GM23248 (cell line): ENCODE data around the gene POLR2M. TPM values are rescaled to one million over a fixed set of nuclear protein-coding genes. Genes with fewer than 3 reads are reported as not detected.
A peak's percentile ranks its signal among the peaks of the same experiment; 100 is the strongest.

Experiments
- DNase-seq: peaks from one replicate; pipeline ENCODE4 v3.0.0-alpha.2; 2015
- H2AFZ ChIP-seq: fragments of 200-600 bp; sonication (generic); 2 replicates; pipeline ENCODE4 v1.6.1; 2016; ENCODE audit warnings: antibody characterized with exemption
- H3F3A ChIP-seq: fragments of 200-600 bp; sonication (generic); 2 replicates; pipeline ENCODE4 v1.6.1; 2016; ENCODE audit warnings: mild to moderate bottlenecking, antibody characterized with exemption, mixed run types; ENCODE audit not compliant: insufficient read depth
- H3K27ac ChIP-seq: fragments of 200-600 bp; sonication (generic); 2 replicates; pipeline ENCODE4 v1.5.1; 2016; ENCODE audit warnings: mild to moderate bottlenecking
- H3K27me3 ChIP-seq: fragments of 200-600 bp; sonication (generic); replicated peaks from 2 replicates; pipeline ENCODE4 v1.6.1; 2016; ENCODE audit warnings: mild to moderate bottlenecking; ENCODE audit not compliant: insufficient read depth
- H3K36me3 ChIP-seq: fragments of 200-600 bp; sonication (generic); 2 replicates; pipeline ENCODE4 v1.6.1; 2016; ENCODE audit warnings: low read depth, mild to moderate bottlenecking
- H3K4me1 ChIP-seq: fragments of 200-600 bp; sonication (generic); 2 replicates; pipeline ENCODE4 v1.6.1; 2016; ENCODE audit warnings: mild to moderate bottlenecking; ENCODE audit not compliant: insufficient read depth
- H3K4me2 ChIP-seq: fragments of 200-600 bp; sonication (generic); one replicate; pipeline ENCODE4 v1.6.1; 2016; ENCODE audit warnings: mild to moderate bottlenecking; ENCODE audit not compliant: unreplicated experiment
- H3K4me3 ChIP-seq: fragments of 200-600 bp; sonication (generic); 2 replicates; pipeline ENCODE4 v1.5.1; 2016; ENCODE audit warnings: mild to moderate bottlenecking
- H3K79me2 ChIP-seq: fragments of 200-600 bp; sonication (generic); 2 replicates; pipeline ENCODE4 v1.6.1; 2016; ENCODE audit warnings: mild to moderate bottlenecking; ENCODE audit not compliant: insufficient read depth
- H3K9ac ChIP-seq: fragments of 200-600 bp; sonication (generic); 2 replicates; pipeline ENCODE4 v1.6.1; 2016; ENCODE audit warnings: mild to moderate bottlenecking
- H3K9me2 ChIP-seq: fragments of 200-600 bp; sonication (generic); 2 replicates; pipeline ENCODE4 v1.6.1; 2016; ENCODE audit warnings: mixed run types, mild to moderate bottlenecking, moderate library complexity; ENCODE audit not compliant: insufficient read depth
- H3K9me3 ChIP-seq: fragments of 200-600 bp; sonication (generic); one replicate; pipeline ENCODE4 v1.6.1; 2017; ENCODE audit warnings: low read depth
- H4K20me1 ChIP-seq: fragments of 200-600 bp; sonication (generic); 2 replicates; pipeline ENCODE4 v1.6.0; 2016; ENCODE audit not compliant: insufficient read depth
- EZH2 ChIP-seq: fragments of 200-600 bp; sonication (generic); IDR thresholded peaks from 2 replicates; pipeline ENCODE4 v1.6.1; 2018; ENCODE audit warnings: antibody characterized with exemption, mild to moderate bottlenecking; ENCODE audit not compliant: insufficient read depth, poor library complexity, severe bottlenecking
- EZH2phosphoT487 ChIP-seq: fragments of 200-600 bp; sonication (generic); IDR thresholded peaks from 2 replicates; pipeline ENCODE4 v1.6.1; 2018; ENCODE audit warnings: antibody characterized with exemption, moderate library complexity, mild to moderate bottlenecking, low read depth; ENCODE audit not compliant: insufficient read depth
- WGBS, 2 experiments: methylation state at CpG; one replicate each; pipeline ENCODE4 v1.1.6; 2015 to 2017; ENCODE audit warnings: low lambda C conversion rate in 2 of 2, low coverage in 1 of 2; ENCODE audit errors: missing lambda C conversion rate in 2 of 2; 5-methylcytosine and 5-hydroxymethylcytosine counted together
- in situ Hi-C: fragments of 300-500 bp; cut with MboI; formaldehyde crosslinking; loops from 2 replicates; pipeline ENCODE4 v1.15.0; 2020
- polyA plus RNA-seq: library from polyadenylated mRNA; unstranded; fragments of >200 nt; fragmentation: Nextera tagmentation; extraction: Ambion mirVana; gene quantifications from 2 replicates; pipeline ENCODE4 v1.2.1, GENCODE V29; 2016
- total RNA-seq: library from RNA; depleted of rRNA; stranded (reverse); fragments of >200 nt; shearing (Covaris generic); gene quantifications from 2 replicates; pipeline ENCODE4 v1.2.3, GENCODE V29; 2014

The POLR2M gene
- total and polyA plus RNA-seq, 2 experiments from 2014 or later = 38.6 to 226 TPM

DNA sequence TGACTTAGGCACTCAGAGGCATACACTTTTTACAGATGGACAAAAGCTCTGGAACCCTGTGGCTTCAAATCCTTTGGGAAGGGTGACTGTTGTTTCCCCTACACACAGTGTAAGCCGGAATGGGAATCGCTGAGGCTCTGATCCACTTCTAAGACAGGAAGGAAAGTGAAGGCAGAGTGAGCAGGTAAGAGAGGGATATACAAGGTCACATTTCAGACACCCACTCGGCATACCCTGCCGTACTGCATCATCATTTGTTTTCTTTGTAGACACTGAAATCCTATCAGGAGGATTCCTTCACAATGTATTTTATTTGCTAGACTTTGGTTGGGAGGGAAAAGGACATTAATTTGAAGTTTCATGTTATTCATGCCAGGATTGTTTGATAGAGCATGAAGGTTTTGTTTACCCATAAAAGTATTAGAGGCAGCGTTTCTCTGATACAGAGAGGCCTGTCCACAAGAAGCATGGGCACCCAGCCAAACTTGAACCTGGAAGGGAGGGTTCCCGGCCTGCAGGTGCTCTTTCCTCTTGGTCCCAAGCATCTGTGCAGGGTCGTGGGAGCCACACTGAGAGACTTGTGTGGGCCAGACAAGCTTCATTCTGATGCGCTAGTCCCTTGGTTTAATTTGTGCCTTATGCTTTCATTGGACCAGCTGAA, 21.9 kb upstream of the POLR2M start:
- Histone ChIP-seq H3K9ac (no peak overlapping the region), H3K4me3 (no peak overlapping the region), H3K79me2 (no peaks in the 10 kb centered on the region), H2AFZ (no peak overlapping the region), H3K9me3 (no peaks in the 10 kb centered on the region), H3K36me3 (no peaks in the 10 kb centered on the region), H3F3A (peaks cover 8% of the 10 kb centered on the region; the same call in 1 of the 2 replicates), H3K9me2 (no peaks in the 10 kb centered on the region), H3K4me1 (peaks cover 22% of the 10 kb centered on the region), H4K20me1 (no peaks in the 10 kb centered on the region), H3K27me3 (no peaks in the 10 kb centered on the region), H3K27ac (no peak overlapping the region), H3K4me2 (no peak overlapping the region)
- 72 to 77% methylated on average over 8 of the region's 8 CpGs for WGBS, 2 experiments
- no peak for DNase-seq
- no peak for TF ChIP-seq EZH2phosphoT487
- TF ChIP-seq EZH2 = no peak
- in situ Hi-C loops = no loop called here

GRCh38 chr15:57685306-57686095, 21.0 kb upstream of the POLR2M start:
- H3K9ac ChIP-seq = no peak overlapping the region
- no peaks in the 10 kb centered on the region for H3K27me3 ChIP-seq
- H3K27ac ChIP-seq = no peak overlapping the region
- WGBS, 2 experiments = 24 to 30% methylated on average over 7 of the region's 7 CpGs
- 0 out of 2 replicates have a peak overlapping the region, but pooled peaks have one; percentile 2 for H3K4me3 ChIP-seq
- H3K4me2 ChIP-seq = peak overlapping the region; percentile 50
- in situ Hi-C loops = no loop called here
- H4K20me1 ChIP-seq = no peaks in the 10 kb centered on the region
- H3F3A ChIP-seq = peaks cover 5% of the 10 kb centered on the region; the same call in 1 of the 2 replicates
- H3K9me2 ChIP-seq = no peaks in the 10 kb centered on the region
- H2AFZ ChIP-seq = peak overlapping the region; percentile 76
- no peaks in the 10 kb centered on the region for H3K9me3 ChIP-seq
- no peaks in the 10 kb centered on the region for H3K36me3 ChIP-seq
- H3K4me1 ChIP-seq = peaks cover 15% of the 10 kb centered on the region
- no peaks in the 10 kb centered on the region for H3K79me2 ChIP-seq
- TF ChIP-seq EZH2 (no peak), EZH2phosphoT487 (no peak)
- peak; percentile 48 for DNase-seq

GRCh38 chr15:57686657-57687056, 19.9 kb upstream of the POLR2M start:
- no peak for DNase-seq
- TF ChIP-seq EZH2phosphoT487 (no peak), EZH2 (no peak)
- Histone ChIP-seq H3K9me2 (no peaks in the 10 kb centered on the region), H2AFZ (no peak overlapping the region), H3K4me1 (peaks cover 11% of the 10 kb centered on the region), H3K27ac (no peak overlapping the region), H3K4me3 (no peak overlapping the region), H4K20me1 (no peaks in the 10 kb centered on the region), H3K9ac (no peak overlapping the region), H3K27me3 (no peaks in the 10 kb centered on the region), H3K79me2 (no peaks in the 10 kb centered on the region), H3F3A (0 out of 2 replicates have a peak, but pooled peaks cover 5% of the 10 kb centered on the region), H3K36me3 (no peaks in the 10 kb centered on the region), H3K9me3 (no peaks in the 10 kb centered on the region), H3K4me2 (no peak overlapping the region)
- in situ Hi-C loops = no loop called here
- WGBS, 2 experiments = 89 to 90% methylated on average over 4 of the region's 4 CpGs

DNA sequence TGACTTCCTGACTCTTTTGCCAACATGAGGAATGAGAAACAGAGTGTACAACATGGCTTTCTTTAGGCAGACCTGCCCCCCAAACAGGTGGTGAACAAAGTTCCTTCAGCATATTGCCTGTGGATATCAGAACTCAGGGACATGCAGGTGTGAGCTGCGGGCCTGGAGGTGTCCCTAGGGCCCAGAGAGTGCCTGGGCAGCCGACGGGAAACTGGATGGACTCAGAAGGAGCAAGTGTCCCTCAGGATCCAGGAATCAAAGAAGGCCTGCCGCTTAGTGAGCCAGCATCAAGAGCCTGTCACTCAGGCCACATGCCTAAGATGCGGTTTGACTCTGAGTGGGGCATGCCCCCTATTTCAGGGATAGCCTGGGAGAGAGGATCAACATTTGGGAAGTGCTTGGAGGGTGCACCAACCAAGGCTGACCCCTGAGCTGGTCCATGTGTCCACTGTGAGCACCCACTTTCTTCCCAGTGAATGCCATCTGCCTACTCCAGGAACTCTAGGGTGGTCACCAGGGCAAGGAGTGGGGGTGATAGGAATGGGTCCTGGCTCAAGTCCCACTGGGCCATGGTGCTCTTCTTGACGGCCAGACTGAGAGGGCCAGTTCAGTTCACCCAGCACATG, 16.1 kb upstream of the POLR2M start:
- Histone ChIP-seq H3K4me2 (no peak overlapping the region), H3K4me3 (no peak overlapping the region), H3K9me3 (no peaks in the 10 kb centered on the region), H3K9ac (no peak overlapping the region), H3K9me2 (no peaks in the 10 kb centered on the region), H3K27me3 (no peaks in the 10 kb centered on the region), H3K27ac (no peak overlapping the region), H4K20me1 (no peaks in the 10 kb centered on the region), H2AFZ (no peak overlapping the region), H3K4me1 (peaks cover 38% of the 10 kb centered on the region), H3K79me2 (no peaks in the 10 kb centered on the region), H3F3A (peaks cover 24% of the 10 kb centered on the region; the same call in 1 of the 2 replicates), H3K36me3 (no peaks in the 10 kb centered on the region)
- TF ChIP-seq EZH2 = no peak
- TF ChIP-seq EZH2phosphoT487 = no peak
- in situ Hi-C loops = no loop called here
- DNase-seq = no peak
- WGBS, 2 experiments = 78 to 85% methylated on average over 6 of the region's 6 CpGs
